GM21526 (cell line): ENCODE measurements around the gene CXCR1.
"Not testable (repeated sequence)": the region's sequence is repeated elsewhere in the genome, so short reads cannot be mapped to it uniquely, and the experiment has no call there.

Experiments used
- ATAC-seq: cut with Tn5 transposase; IDR thresholded peaks from one replicate; pipeline ENCODE4 v1.9.1; 2021; ENCODE audit warnings: moderate library complexity; ENCODE audit not compliant: unreplicated experiment, low FRiP score

Gene CXCR1

GRCh38 chr2:218166791-218167190 lies at the start of gene CXCR1:
CXCR1 (minus strand) TSS chr2:218166962; CDS start chr2:218165211, 1,751 bp downstream.
- no peak for ATAC-seq

GRCh38 chr2:218216336-218216673 lies 49.5 kb upstream of the CXCR1 start:
- no peak for ATAC-seq

- ATAC-seq: no peak
These were observed 47.4 kb upstream of the CXCR1 start for GRCh38 chr2:218214116-218214515.

- no peak for ATAC-seq
These were observed 42.3 kb upstream of the CXCR1 start for GRCh38 chr2:218209078-218209477.

GRCh38 chr2:218202266-218202665 lies 35.5 kb upstream of the CXCR1 start:
- ATAC-seq: no peak

GRCh38 chr2:218196974-218197373 lies 30.2 kb upstream of the CXCR1 start:
- ATAC-seq: no peak

- ATAC-seq: no peak
These were observed 28.1 kb upstream of the CXCR1 start for GRCh38 chr2:218194880-218195279.

- ATAC-seq: no peak
These were observed 26.9 kb upstream of the CXCR1 start for GRCh38 chr2:218193701-218194100.

- no peak for ATAC-seq
These were observed 26.2 kb upstream of the CXCR1 start for GRCh38 chr2:218192902-218193430.

- ATAC-seq: no peak
These were observed 21.8 kb upstream of the CXCR1 start for GRCh38 chr2:218188528-218188927.

GRCh38 chr2:218187296-218188015 lies 20.7 kb upstream of the CXCR1 start:
- ATAC-seq: no peak

- no peak for ATAC-seq
These were observed 20.1 kb upstream of the CXCR1 start for GRCh38 chr2:218186876-218187275.

- ATAC-seq: peak; percentile 52
These were observed 19.6 kb upstream of the CXCR1 start for GRCh38 chr2:218186355-218186766.

- no peak for ATAC-seq
These were observed 17.6 kb upstream of the CXCR1 start for GRCh38 chr2:218184331-218184730.

- ATAC-seq: no peak
These were observed 13.8 kb upstream of the CXCR1 start for GRCh38 chr2:218180467-218181114.

- ATAC-seq: no peak
These were observed 13.0 kb upstream of the CXCR1 start for GRCh38 chr2:218179782-218180181.

GRCh38 chr2:218172845-218173244 lies 6.1 kb upstream of the CXCR1 start:
- ATAC-seq: no peak

- ATAC-seq: not testable (repeated sequence)
These were observed 5.0 kb upstream of the CXCR1 start for GRCh38 chr2:218171744-218172143.

- no peak for ATAC-seq
These were observed 3.2 kb upstream of the CXCR1 start for GRCh38 chr2:218169757-218170546.

- ATAC-seq: no peak
These were observed 2.1 kb upstream of the CXCR1 start for GRCh38 chr2:218168635-218169462.
